ENCODE measurements around the gene TGFB1I1. TPM values are rescaled to one million over a fixed set of nuclear protein-coding genes. Genes with fewer than 3 reads are reported as not detected.
"Not testable (repeated sequence)": the region's sequence is repeated elsewhere in the genome, so short reads cannot be mapped to it uniquely, and the experiment has no call there.

TGFB1I1 gene
- polyA plus RNA-seq, 1 donor = 114 TPM

DNA sequence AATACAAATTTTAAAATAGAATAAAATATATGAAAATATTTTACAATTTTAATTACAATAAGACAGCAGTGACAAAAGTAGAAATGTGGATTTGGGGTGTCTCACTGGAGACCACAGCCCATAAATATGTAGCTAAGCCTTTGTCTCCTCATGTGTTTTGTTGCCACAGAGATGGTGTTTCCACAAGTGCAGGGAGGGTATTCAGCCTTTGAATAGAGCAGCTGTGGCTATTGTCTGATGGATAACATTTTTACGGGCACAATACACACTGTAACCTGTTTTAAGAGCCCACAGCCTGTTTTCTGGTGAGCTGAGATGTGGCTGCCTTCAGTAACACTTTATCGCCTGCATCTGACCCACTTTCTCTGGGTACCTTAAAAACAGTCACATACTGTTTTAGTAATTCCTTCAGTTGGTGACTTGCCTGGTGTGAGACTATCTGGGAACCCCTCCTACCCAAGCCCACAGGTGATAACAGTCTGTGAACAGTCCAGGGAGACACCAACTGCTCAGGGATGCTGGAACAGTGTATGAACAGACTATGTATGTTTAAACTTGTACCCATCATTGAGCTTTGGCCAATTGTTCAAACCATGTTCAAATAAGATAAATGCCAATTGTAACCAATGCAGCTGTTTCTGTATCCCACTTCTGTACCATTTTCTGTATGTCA lies 47.9 kb downstream of the TGFB1I1 start:
- DNase-seq = no peak

DNA sequence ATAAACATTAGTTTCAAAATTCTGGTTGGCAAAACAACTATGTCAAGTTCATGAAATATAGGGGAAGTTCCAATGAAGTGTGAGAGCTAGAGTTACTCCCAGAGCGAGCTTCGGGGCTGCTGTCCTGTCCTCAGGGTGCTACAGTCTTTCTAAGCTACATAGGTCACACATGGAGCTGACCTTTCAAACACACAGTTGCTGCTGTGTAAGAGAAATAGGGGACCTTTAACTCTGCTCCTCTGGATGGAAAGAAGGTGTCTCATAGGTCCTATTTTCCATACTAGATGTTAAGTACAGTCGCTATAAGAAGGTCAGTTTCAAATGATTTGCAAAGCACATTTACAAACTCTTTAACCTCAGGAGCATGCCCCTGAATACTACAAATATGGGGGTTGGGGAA lies 49.4 kb downstream of the TGFB1I1 start:
- DNase-seq = no peak

DNA sequence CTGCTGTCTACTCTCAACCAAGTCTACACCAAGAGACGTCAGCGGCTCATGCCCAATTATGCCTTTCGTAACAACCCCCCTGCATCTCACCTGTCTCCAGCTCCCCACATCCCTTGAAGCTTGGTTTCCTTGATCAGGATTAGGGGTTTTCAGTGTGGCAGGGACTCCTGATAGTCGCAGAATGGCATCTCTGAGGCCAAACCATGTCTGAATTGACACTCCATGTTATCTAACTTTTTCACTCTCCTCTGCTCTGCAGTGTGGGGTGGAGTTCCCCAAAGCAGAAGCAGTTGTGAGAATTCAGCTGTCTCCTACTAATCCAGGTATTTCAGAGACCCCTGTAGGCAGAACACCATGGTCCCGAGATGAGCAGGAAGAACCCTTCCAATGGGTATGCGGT lies 50.1 kb downstream of the TGFB1I1 start:
- DNase-seq = no peak

DNA sequence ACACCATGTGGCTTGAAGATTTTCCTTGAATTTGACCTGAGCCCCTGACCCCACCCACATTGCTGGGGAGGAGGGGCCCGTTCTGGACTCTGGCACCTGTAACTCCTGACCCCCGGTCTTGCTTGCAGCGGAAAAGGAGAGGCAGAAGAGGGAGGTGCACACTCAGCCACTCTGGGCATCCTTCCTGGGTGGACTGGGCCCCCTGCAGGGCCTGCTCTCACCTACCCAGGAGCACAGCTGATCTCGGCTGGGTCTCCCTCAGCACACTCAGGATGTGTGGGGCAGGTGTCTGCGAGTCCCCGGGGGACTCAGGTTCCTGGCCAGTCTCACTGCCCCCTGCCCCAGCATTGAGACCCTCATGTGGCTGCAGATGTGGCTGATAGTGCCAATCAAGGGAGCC lies 51.8 kb downstream of the TGFB1I1 start:
- DNase-seq = not testable (repeated sequence)

DNA sequence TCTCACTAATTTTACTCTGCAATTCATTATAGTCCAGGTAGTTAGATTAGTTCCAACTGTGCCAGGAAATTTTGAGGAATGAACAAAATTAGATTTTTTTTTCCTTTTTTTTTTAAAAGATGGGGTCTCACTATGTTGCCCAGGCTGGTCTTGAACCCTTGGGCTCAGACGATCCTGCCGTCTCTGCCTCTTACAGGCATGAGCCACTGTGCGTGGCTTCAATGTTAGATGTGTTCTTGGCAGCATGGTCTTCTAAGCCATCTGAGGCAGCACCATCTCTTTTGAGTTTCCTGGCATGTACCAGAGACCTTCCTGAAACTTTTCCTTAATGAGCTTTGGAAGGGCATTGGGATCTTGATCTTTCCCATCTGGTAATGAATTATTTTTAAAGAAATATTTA lies 53.2 kb downstream of the TGFB1I1 start:
- DNase-seq = no peak

Other genes with a start within 250 kb of the TGFB1I1 start
- gene ITGAM, start 212.2 kb upstream of the TGFB1I1 start, polyA plus RNA-seq (ENCODE audit: insufficient read length) = 4.7 TPM
- gene ITGAX, start 117.0 kb upstream of the TGFB1I1 start, polyA plus RNA-seq (ENCODE audit: insufficient read length) = 2.9 TPM
- gene ITGAD, start 78.8 kb upstream of the TGFB1I1 start, polyA plus RNA-seq (ENCODE audit: insufficient read length) = 0.45 TPM
- 360 TPM for gene COX6A2, start 43.8 kb upstream of the TGFB1I1 start, polyA plus RNA-seq (ENCODE audit: insufficient read length)
- 4.1 TPM for gene ZNF843, start 29.4 kb upstream of the TGFB1I1 start, polyA plus RNA-seq (ENCODE audit: insufficient read length)
- 11.0 TPM for gene ARMC5, start 12.7 kb upstream of the TGFB1I1 start, polyA plus RNA-seq (ENCODE audit: insufficient read length)
- 7.8 TPM for gene SLC5A2, start 11.0 kb downstream of the TGFB1I1 start, polyA plus RNA-seq (ENCODE audit: insufficient read length)
- 48.4 TPM for gene RUSF1, start 36.2 kb downstream of the TGFB1I1 start, polyA plus RNA-seq (ENCODE audit: insufficient read length)
- 10.4 TPM for gene AHSP, start 55.7 kb downstream of the TGFB1I1 start, polyA plus RNA-seq (ENCODE audit: insufficient read length)

Measured in hindlimb muscle (tissue), 1 donor.